ENCODE measurements around the gene FIGNL2. TPM values are rescaled to one million over a fixed set of nuclear protein-coding genes. Genes with fewer than 3 reads are reported as not detected.

Gene FIGNL2
- total RNA-seq, 2 experiments from 2014 or later: 0.40 to 0.43 TPM

DNA sequence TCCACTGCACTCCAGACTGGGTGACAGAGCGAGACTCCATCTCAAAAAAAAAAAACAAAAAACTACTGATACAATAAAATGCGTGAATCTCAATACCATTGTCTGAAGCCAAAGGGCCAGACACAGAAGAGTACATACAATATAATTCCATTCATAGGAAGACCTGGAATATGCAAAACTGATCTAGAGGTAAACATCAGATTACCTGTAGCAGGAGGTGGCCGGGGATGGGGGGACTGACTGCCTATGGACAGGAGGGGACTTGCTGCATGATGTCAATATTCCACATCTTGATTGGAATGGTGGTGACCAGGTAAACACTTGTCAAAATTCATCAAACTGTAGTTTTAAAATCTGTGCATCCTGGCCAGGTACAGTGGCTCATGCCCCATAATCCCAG, 12.5 kb upstream of the FIGNL2 start:
- Mint-ChIP-seq H3K36me3 (ENCODE audit: low read depth) (no peaks in the 10 kb centered on the region), H3K4me3 (no peak overlapping the region), H3K27me3 (peaks cover 44% of the 10 kb centered on the region), H3K4me1 (ENCODE audit: low read depth) (peaks cover 6% of the 10 kb centered on the region), H3K27ac (no peak overlapping the region), H3K9me3 (no peaks in the 10 kb centered on the region)
- ATAC-seq (no peak), DNase-seq (no peak)
- ChIA-PET POLR2A (no interaction called here), CTCF (interaction anchor here (1.8 kb wide), 1 partner anchor 14 kb away, joined by 9 read pairs; no protein-coding TSS in a partner anchor)
- intact Hi-C loops (cut with micrococcal nuclease): no loop called here
- TF ChIP-seq, protein P1, sequence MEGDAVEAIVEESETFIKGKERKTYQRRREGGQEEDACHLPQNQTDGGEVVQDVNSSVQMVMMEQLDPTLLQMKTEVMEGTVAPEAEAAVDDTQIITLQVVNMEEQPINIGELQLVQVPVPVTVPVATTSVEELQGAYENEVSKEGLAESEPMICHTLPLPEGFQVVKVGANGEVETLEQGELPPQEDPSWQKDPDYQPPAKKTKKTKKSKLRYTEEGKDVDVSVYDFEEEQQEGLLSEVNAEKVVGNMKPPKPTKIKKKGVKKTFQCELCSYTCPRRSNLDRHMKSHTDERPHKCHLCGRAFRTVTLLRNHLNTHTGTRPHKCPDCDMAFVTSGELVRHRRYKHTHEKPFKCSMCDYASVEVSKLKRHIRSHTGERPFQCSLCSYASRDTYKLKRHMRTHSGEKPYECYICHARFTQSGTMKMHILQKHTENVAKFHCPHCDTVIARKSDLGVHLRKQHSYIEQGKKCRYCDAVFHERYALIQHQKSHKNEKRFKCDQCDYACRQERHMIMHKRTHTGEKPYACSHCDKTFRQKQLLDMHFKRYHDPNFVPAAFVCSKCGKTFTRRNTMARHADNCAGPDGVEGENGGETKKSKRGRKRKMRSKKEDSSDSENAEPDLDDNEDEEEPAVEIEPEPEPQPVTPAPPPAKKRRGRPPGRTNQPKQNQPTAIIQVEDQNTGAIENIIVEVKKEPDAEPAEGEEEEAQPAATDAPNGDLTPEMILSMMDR (IDR thresholded peaks at IDR 0.05): no peak

DNA sequence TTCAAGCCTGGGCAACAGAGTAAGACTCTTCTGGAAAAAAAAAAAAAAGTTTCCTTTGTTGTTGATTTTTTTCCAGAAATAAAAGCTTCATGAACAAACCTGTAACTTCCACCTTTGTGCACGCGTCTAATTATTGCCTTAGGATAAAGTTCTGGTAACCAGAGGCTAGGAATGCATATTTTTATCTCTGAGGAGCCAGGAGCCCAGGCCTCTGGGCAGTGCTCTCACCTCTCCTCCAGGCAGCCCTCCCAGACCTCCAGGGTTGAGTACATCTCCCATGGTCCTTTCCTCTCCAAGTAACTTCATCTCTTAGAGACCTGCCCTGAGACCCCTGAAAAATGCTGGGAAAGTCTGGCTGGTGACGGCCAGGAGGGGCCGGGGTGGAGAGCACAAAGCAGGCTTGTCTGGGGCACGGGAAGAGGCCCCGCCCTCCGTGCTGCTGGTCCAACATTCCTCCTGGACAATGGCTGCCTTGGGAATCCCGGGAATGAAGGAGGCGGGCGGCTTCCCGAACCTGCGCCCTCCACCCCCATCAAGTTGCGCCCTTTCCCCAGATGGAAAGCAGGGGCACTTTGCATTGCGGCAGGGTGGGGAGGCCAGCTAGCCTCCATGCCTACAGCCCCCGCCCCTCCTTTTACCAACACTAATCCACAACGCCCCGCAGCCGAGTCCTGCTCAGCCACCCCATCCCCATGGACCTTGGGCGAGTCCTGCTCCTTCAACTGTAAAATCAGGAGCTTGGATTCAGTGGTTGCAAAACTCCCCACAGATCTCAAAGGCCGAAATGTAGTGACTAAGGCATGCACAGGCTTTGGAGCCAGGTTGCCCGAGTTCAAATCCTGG, 7.3 kb upstream of the FIGNL2 start:
- DNase-seq (no peak), ATAC-seq (no peak)
- ChIA-PET POLR2A (interaction anchor here (0.9 kb wide), 1 partner anchor 14 kb away, joined by 3 read pairs; no protein-coding TSS in a partner anchor), CTCF (interaction anchor here (2.3 kb wide), 1 partner anchor 19 kb away, joined by 6 read pairs; no protein-coding TSS in a partner anchor)
- Mint-ChIP-seq H3K4me1 (ENCODE audit: low read depth) (peaks cover 3% of the 10 kb centered on the region), H3K36me3 (ENCODE audit: low read depth) (no peaks in the 10 kb centered on the region), H3K9me3 (no peaks in the 10 kb centered on the region), H3K4me3 (no peak overlapping the region), H3K27ac (no peak overlapping the region), H3K27me3 (peaks cover 19% of the 10 kb centered on the region)
- TF ChIP-seq, protein P1 (IDR thresholded peaks at IDR 0.05): no peak
- intact Hi-C loops (cut with micrococcal nuclease): no loop called here

DNA sequence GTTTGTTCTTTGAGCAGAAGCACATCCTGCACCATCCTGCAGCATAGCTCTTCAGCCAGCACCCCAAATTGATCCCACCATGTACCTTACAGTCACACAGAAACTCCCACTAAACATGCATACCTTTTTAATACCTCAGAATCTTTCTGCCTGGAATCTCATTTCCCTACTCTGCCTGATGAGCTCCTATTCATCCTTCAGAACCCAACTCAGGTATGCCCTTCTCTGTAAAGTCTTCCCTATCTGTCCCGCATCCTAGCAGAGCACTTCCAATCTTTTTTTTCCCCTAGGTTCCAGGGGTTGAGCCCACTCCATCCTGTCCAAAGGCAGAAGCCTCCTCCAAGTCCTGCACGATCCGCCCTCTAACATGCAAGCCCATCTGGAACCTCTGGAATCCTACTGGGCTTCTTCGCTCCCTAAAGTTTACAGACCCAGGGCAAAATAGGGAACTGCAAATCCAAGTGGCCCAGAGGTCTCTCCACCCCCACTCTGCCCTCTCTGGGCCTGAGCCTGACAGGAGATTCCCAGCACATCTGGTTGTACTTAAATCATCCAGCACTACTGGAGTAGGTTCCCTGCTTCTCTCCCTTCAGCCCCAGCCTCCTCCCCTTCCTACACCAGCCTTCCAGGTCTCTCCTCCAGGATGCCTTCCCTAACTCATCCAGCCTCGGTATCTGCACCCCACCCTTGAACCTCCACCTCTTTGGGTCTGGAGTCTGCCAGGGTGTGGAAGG, 4.1 kb upstream of the FIGNL2 start:
- Mint-ChIP-seq H3K27ac (no peak overlapping the region), H3K36me3 (ENCODE audit: low read depth) (no peaks in the 10 kb centered on the region), H3K4me1 (ENCODE audit: low read depth) (peaks cover 6% of the 10 kb centered on the region), H3K4me3 (no peak overlapping the region), H3K27me3 (peaks cover 21% of the 10 kb centered on the region), H3K9me3 (no peaks in the 10 kb centered on the region)
- TF ChIP-seq, protein P1 (IDR thresholded peaks at IDR 0.05): no peak
- ATAC-seq: no peak
- no peak for DNase-seq
- intact Hi-C loops (cut with micrococcal nuclease): no loop called here
- CTCF ChIA-PET: interaction anchor here (1.5 to 1.6 kb wide), 2 partner anchors 23 to 28 kb away, joined by 4 read pairs; no protein-coding TSS in a partner anchor
- POLR2A ChIA-PET: no interaction called here

DNA sequence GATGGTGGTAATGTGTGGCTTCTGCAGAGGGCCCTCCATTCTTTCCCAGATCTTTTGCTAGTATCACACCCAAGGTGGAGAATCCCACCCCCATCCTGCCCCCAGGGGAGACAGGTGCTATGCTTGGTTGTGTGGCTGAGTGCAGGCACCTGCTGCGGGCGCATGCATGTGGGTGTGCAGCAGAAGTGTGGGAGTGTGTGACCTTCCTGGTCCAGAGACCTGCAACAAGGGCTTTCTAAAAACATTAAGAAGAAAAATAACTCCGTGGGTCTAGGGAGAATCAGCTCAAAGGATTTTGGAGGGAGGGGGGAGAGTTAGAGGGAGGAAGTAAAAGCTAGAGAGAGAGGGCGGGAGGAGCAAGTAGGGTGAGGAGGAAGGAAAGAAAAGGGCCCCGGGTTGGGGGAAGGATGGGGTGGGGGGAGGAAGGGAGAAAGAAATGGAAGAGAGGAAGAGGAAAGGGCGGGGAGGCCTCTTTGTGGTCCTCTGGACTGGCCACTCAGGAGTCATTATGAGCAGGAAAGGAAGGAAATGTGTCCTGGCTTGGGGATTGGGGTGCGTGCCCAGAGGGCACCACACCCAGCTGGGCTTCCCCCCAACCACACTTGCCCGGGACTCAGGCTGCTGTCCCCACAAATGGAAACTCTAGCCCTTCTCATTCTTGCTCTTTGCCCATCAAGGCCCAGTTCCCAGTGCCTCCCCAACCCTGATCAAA, 3.1 kb upstream of the FIGNL2 start:
- TF ChIP-seq, protein P1 (IDR thresholded peaks at IDR 0.05): no peak
- Mint-ChIP-seq H3K27ac (no peak overlapping the region), H3K4me3 (no peak overlapping the region), H3K9me3 (no peaks in the 10 kb centered on the region), H3K27me3 (peaks cover 21% of the 10 kb centered on the region), H3K36me3 (ENCODE audit: low read depth) (no peaks in the 10 kb centered on the region), H3K4me1 (ENCODE audit: low read depth) (peaks cover 9% of the 10 kb centered on the region)
- ChIA-PET POLR2A (no interaction called here), CTCF (interaction anchor here (1.3 to 1.6 kb wide), 3 partner anchors 24 to 120 kb away, joined by 3 to 4 read pairs (median 4); no protein-coding TSS in a partner anchor)
- intact Hi-C loops (cut with micrococcal nuclease): no loop called here
- no peak for DNase-seq
- ATAC-seq: no peak
